Kidney epithelial cell (primary cell): ENCODE data around the gene CAMK2A. TPM values are rescaled to one million over a fixed set of nuclear protein-coding genes. Genes with fewer than 3 reads are reported as not detected.

ENCODE experiments used
- DNase-seq: peaks from one replicate; pipeline ENCODE4 v3.0.0-alpha.2; 2010; ENCODE audit warnings: low read depth
- H3K27me3 ChIP-seq: 2 replicates; pipeline ENCODE4 v1.6.0; 2011; ENCODE audit warnings: low read length; ENCODE audit not compliant: control insufficient read depth, insufficient read depth
- H3K36me3 ChIP-seq: 2 replicates; pipeline ENCODE4 v1.5.1; 2011; ENCODE audit warnings: low read length; ENCODE audit not compliant: control insufficient read depth, insufficient read depth
- H3K4me3 ChIP-seq: 2 replicates; pipeline ENCODE4 v1.5.1; 2011; ENCODE audit warnings: low read depth, mild to moderate bottlenecking, control low read depth, low read length
- CTCF ChIP-seq: IDR thresholded peaks from 2 replicates; pipeline ENCODE4 v1.5.1; 2011; ENCODE audit warnings: mild to moderate bottlenecking, moderate library complexity, low read length, control low read depth, inconsistent platforms; ENCODE audit not compliant: insufficient read depth, poor library complexity, severe bottlenecking
- total RNA-seq: library from RNA; depleted of rRNA; stranded (reverse); fragments of >200 nt; gene quantifications from 2 replicates; pipeline ENCODE4 v1.2.3, GENCODE V29; 2015

The CAMK2A gene
- total RNA-seq, 1 donor from 2014 or later = not detected

GRCh38 chr5:150309886-150310239, 20.3 kb upstream of the CAMK2A start:
- no peak for TF ChIP-seq CTCF
- Histone ChIP-seq H3K36me3 (no peaks in the 10 kb centered on the region), H3K27me3 (no peaks in the 10 kb centered on the region), H3K4me3 (no peak overlapping the region)
- no peak for DNase-seq

- no peak overlapping the region for H3K4me3 ChIP-seq
- no peak for DNase-seq
- no peaks in the 10 kb centered on the region for H3K36me3 ChIP-seq
- TF ChIP-seq CTCF = no peak
- H3K27me3 ChIP-seq = no peaks in the 10 kb centered on the region
Observed at GRCh38 chr5:150309101-150309885, 19.7 kb upstream of the CAMK2A start.

DNA sequence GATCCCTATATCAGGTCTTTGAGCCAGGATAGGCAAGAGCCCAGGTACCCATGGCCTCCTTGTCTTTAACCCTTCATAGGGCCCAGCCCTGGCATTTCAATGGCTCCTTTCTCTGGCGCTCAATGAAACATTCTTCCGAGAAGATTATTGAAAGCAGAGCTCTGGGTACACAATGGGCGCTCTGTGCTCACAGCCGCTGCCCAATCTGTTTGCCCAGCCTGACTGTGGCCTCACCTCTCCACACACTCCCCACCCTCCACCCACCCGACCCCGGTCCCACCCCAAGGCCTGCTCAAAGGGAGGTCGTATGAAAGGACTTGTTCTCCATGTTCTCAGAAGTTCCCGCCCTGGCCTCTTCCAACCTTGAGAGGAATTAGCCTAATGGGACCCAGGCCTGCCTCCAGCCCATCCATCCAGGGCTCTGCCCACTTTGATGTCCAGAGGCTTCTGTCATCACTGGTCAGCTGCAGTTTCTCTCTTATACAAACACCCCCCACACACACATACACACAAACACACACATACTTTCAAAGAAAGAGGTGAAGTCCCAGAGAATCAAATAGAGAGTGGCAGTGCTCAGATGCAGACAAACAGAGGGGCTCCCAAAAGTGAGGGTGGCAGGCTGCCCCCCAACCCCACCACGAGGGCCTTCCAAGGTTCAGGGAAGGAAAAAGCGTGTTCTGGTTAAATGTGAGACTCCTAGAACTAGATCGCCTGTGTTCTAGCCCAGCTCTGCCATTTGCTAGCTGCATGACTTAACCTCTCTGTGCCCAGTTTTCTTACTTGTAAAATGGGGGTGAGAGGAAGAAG, 18.2 kb upstream of the CAMK2A start:
- no peak for DNase-seq

DNA sequence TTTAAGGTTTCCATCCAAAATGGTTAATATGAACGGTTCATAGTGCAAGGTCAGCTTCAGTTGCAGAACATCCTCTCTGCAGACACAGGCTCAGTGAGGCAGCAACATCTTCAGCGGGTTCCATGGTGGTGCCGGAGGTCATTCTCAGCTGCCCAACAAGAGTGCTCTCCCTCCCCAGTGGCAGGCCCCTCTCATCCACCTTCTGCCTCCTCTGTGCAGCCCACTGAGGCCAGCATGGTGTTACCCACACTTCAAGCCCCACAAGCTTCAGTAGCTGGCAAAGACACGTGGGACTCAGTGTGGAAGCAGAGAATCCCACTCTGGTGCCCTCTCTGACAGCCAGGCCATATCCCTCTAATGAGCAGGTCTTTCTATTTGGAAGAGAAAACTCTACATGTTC, 17.2 kb upstream of the CAMK2A start:
- no peak for TF ChIP-seq CTCF
- H3K27me3 ChIP-seq = no peaks in the 10 kb centered on the region
- H3K4me3 ChIP-seq = no peak overlapping the region
- no peak for DNase-seq
- H3K36me3 ChIP-seq = no peaks in the 10 kb centered on the region

More for the DNA sequence above, 18.2 kb upstream of the CAMK2A start:
- Histone ChIP-seq H3K27me3 (no peaks in the 10 kb centered on the region), H3K4me3 (no peak overlapping the region), H3K36me3 (no peaks in the 10 kb centered on the region)
- TF ChIP-seq CTCF = no peak

GRCh38 chr5:150305557-150305956, 16.0 kb upstream of the CAMK2A start:
- Histone ChIP-seq H3K4me3 (no peak overlapping the region), H3K27me3 (no peaks in the 10 kb centered on the region), H3K36me3 (no peaks in the 10 kb centered on the region)
- no peak for TF ChIP-seq CTCF
- DNase-seq = no peak

GRCh38 chr5:150305095-150305494, 15.5 kb upstream of the CAMK2A start:
- no peak for DNase-seq
- no peak for TF ChIP-seq CTCF
- no peaks in the 10 kb centered on the region for H3K36me3 ChIP-seq
- no peak overlapping the region for H3K4me3 ChIP-seq
- no peaks in the 10 kb centered on the region for H3K27me3 ChIP-seq
